HCT116 (cell line): ENCODE results near the gene LDB2. TPM values are rescaled to one million over a fixed set of nuclear protein-coding genes. Genes with fewer than 3 reads are reported as not detected.

Source experiments
- ATAC-seq: fragments of 200-7000 bp; cut with Tn5 transposase; 2 replicates; pipeline ENCODE4 v1.9.1; 2020; ENCODE audit warnings: mild to moderate bottlenecking, moderate library complexity
- BruUV-seq: library from RNA; stranded (reverse); fragments of 400-500 nt; replicated peaks from 2 replicates; lab custom pipeline; 2021; lab: Mats Ljungman, UMichigan
- CTCF ChIA-PET: fragments of 300-600 bp; sonication (Branson Sonifier 250); formaldehyde crosslinking; loops from one replicate; lab custom pipeline; 2021; ENCODE audit warnings: antibody characterized with exemption; lab: Charles Lee
- POLR2A ChIA-PET: fragments of 300-600, 350-600 bp; sonication (Branson Sonifier 250); formaldehyde crosslinking; loops from one replicate; lab custom pipeline; 2021; ENCODE audit warnings: antibody characterized with exemption; lab: Charles Lee
- RAD21 ChIA-PET, 2 experiments: fragments of 300-600 bp; sonication (Branson Sonifier 250); formaldehyde crosslinking; loops; one replicate each; lab custom pipeline; 2023; ENCODE audit warnings: low total read pairs in 2 of 2; ENCODE audit not compliant: uncharacterized antibody in 2 of 2, unreplicated experiment in 2 of 2, low non-redundant PET in 1 of 2; lab: Charles Lee
- DNase-seq: peaks from one replicate; pipeline ENCODE4 v3.0.0-alpha.2; 2010; ENCODE audit warnings: low read depth, low spot score
- H2AFZ ChIP-seq: fragments of 200-600 bp; shearing (Covaris generic), sonication (generic); 2 replicates; pipeline ENCODE4 v1.6.1; 2017; ENCODE audit warnings: low read depth, mixed run types, mixed read lengths, antibody characterized with exemption, low read length; ENCODE audit not compliant: poor library complexity, severe bottlenecking
- H3K27ac ChIP-seq: 2 replicates; pipeline ENCODE4 v1.5.1; 2012; ENCODE audit warnings: low read depth, low read length
- H3K27me3 ChIP-seq: fragments of 200-600 bp; sonication (generic); 2 replicates; pipeline ENCODE4 v1.6.1; 2016; ENCODE audit warnings: mixed run types, low read length, mixed read lengths; ENCODE audit not compliant: insufficient read depth
- H3K36me3 ChIP-seq, 2 experiments: fragments of 200-500 bp in 1 of 2; fragments of 200-600 bp in 1 of 2; sonication (Bioruptor generic) in 1 of 2; sonication (generic) in 1 of 2; 2 replicates each; pipeline versions ENCODE4 v1.5.1 to v1.6.1; 2014 to 2016; ENCODE audit warnings: low read length in 2 of 2, inconsistent platforms in 1 of 2, mixed read lengths in 1 of 2, mixed run types in 1 of 2; ENCODE audit not compliant: insufficient read depth in 2 of 2, control insufficient read depth in 1 of 2
- H3K4me1 ChIP-seq, 2 experiments: fragments of 200-600 bp in 1 of 2; sonication (generic) in 1 of 2; 2 replicates each; pipeline versions ENCODE4 v1.5.1 to v1.6.1; 2012 to 2017; ENCODE audit warnings: low read length in 2 of 2, inconsistent platforms in 1 of 2, mild to moderate bottlenecking in 1 of 2, mixed read lengths in 1 of 2, mixed run types in 1 of 2, moderate library complexity in 1 of 2; ENCODE audit not compliant: insufficient read depth in 2 of 2, control insufficient read depth in 1 of 2
- H3K4me2 ChIP-seq: fragments of 200-600 bp; sonication (generic); 2 replicates; pipeline ENCODE4 v1.6.1; 2017; ENCODE audit warnings: mixed run types, low read length, mixed read lengths
- H3K4me3 ChIP-seq, 2 experiments: fragments of 200-600 bp in 1 of 2; sonication (generic) in 1 of 2; replicated peaks in 1 of 2; 2 replicates each; pipeline ENCODE4 v1.5.1; 2011 to 2016; ENCODE audit warnings: low read length in 2 of 2, control low read depth in 1 of 2, low read depth in 1 of 2, mild to moderate bottlenecking in 1 of 2, mixed read lengths in 1 of 2, mixed run types in 1 of 2
- H3K79me2 ChIP-seq: fragments of 200-600 bp; sonication (generic); 2 replicates; pipeline ENCODE4 v1.6.1; 2017; ENCODE audit warnings: mild to moderate bottlenecking, mixed run types, low read length, moderate library complexity, mixed read lengths; ENCODE audit not compliant: insufficient read depth
- H3K9ac ChIP-seq: fragments of 200-600 bp; sonication (generic); 2 replicates; pipeline ENCODE4 v1.6.1; 2016; ENCODE audit warnings: low read length, mixed read lengths
- H3K9me2 ChIP-seq: fragments of 200-600 bp; sonication (generic), shearing (Covaris generic); 2 replicates; pipeline ENCODE4 v1.6.1; 2017; ENCODE audit warnings: mixed run types, mild to moderate bottlenecking, moderate library complexity; ENCODE audit not compliant: insufficient read depth
- H3K9me3 ChIP-seq, 2 experiments: fragments of 200-500 bp in 1 of 2; fragments of 200-600 bp in 1 of 2; sonication (Bioruptor generic) in 1 of 2; sonication (generic) in 1 of 2; 2 replicates each; pipeline ENCODE4 v1.6.1; 2014 to 2017; ENCODE audit warnings: low read length in 2 of 2, mixed read lengths in 2 of 2, inconsistent platforms in 1 of 2, low read depth in 1 of 2, mild to moderate bottlenecking in 1 of 2, mixed run types in 1 of 2, moderate library complexity in 1 of 2; ENCODE audit not compliant: control insufficient read depth in 1 of 2, insufficient read depth in 1 of 2
- H4K20me1 ChIP-seq: fragments of 200-600 bp; sonication (generic), shearing (Covaris generic); 2 replicates; pipeline ENCODE4 v1.6.1; 2017; ENCODE audit warnings: mixed run types, mild to moderate bottlenecking, moderate library complexity; ENCODE audit not compliant: insufficient read depth
- CBX3 ChIP-seq: IDR thresholded peaks from 2 replicates; pipeline ENCODE4 v1.6.1; 2012; ENCODE audit warnings: low read depth
- CEBPB ChIP-seq: IDR thresholded peaks from 2 replicates; pipeline ENCODE4 v1.6.1; 2012; ENCODE audit warnings: low read depth
- EGR1 ChIP-seq: IDR thresholded peaks from 2 replicates; pipeline ENCODE4 v1.6.1; 2012; ENCODE audit warnings: low read depth
- ELF1 ChIP-seq: IDR thresholded peaks from 2 replicates; pipeline ENCODE4 v1.6.1; 2012; ENCODE audit warnings: low read depth, borderline replicate concordance
- EZH2 ChIP-seq: fragments of 200-600 bp; sonication (generic); IDR thresholded peaks from 2 replicates; pipeline ENCODE4 v1.6.1; 2017; ENCODE audit warnings: antibody characterized with exemption, mixed run types
- FOSL1 ChIP-seq: IDR thresholded peaks from 2 replicates; pipeline ENCODE4 v1.6.1; 2012; ENCODE audit warnings: low read depth
- MAX ChIP-seq: IDR thresholded peaks from 2 replicates; pipeline ENCODE4 v1.6.1; 2012
- POLR2AphosphoS5 ChIP-seq: IDR thresholded peaks from 2 replicates; pipeline ENCODE4 v1.6.1; 2011; ENCODE audit warnings: mild to moderate bottlenecking, low read depth, low read length, moderate library complexity
- REST ChIP-seq: IDR thresholded peaks from 2 replicates; pipeline ENCODE4 v1.6.1; 2012; ENCODE audit warnings: low read depth
- SIN3A ChIP-seq: IDR thresholded peaks from 2 replicates; pipeline ENCODE4 v1.6.1; 2012; ENCODE audit warnings: low read depth
- SRF ChIP-seq: IDR thresholded peaks from 2 replicates; pipeline ENCODE4 v1.6.1; 2012; ENCODE audit warnings: low read depth
- TCF7L2 ChIP-seq: IDR thresholded peaks from 2 replicates; pipeline ENCODE4 v1.7.0; 2011; ENCODE audit warnings: borderline replicate concordance, inconsistent platforms; ENCODE audit not compliant: insufficient read depth, insufficient read length; ENCODE audit errors: extremely low read depth
- YY1 ChIP-seq: IDR thresholded peaks from 2 replicates; pipeline ENCODE4 v1.6.1; 2011; ENCODE audit warnings: low read length, low read depth, moderate library complexity, mild to moderate bottlenecking; ENCODE audit not compliant: insufficient replicate concordance; ENCODE audit errors: extremely low read depth
- ZFX ChIP-seq: fragments of 450-650 bp; IDR thresholded peaks from 2 replicates; pipeline ENCODE4 v1.6.1; 2017
- ZNF274 ChIP-seq: fragments of 200-500 bp; sonication (Bioruptor generic); IDR thresholded peaks from 2 replicates; pipeline ENCODE4 v1.6.1; 2014; ENCODE audit warnings: mild to moderate bottlenecking, low read depth, low read length, inconsistent platforms
- intact Hi-C: fragments of 100-400 bp; cut with micrococcal nuclease; formaldehyde crosslinking; loops from 2 replicates; pipeline ENCODE4 v1.10.0; 2022
- total RNA-seq: library from RNA; stranded (reverse); gene quantifications from one replicate; pipeline ENCODE4 v1.2.1, GENCODE V29; 2021; ENCODE audit not compliant: unreplicated experiment

Gene LDB2
- total RNA-seq, 1 experiment from 2014 or later = 0.12 TPM

GRCh38 chr4:16661813-16662212 lies 236.6 kb downstream of the LDB2 start (continued):
- no peak for TF ChIP-seq EGR1
- no peak for TF ChIP-seq EZH2

GRCh38 chr4:16660656-16661055 lies 237.8 kb downstream of the LDB2 start:
- H3K9me2 ChIP-seq = no peaks in the 10 kb centered on the region
- H3K9me3 ChIP-seq = no peaks in the 10 kb centered on the region
- no peaks in the 10 kb centered on the region for H4K20me1 ChIP-seq
- no peaks in the 10 kb centered on the region for H3K79me2 ChIP-seq
- RAD21 ChIA-PET = no interaction called here
- H3K4me1 ChIP-seq = no peaks in the 10 kb centered on the region
- no peak overlapping the region for H3K4me3 ChIP-seq
- CTCF ChIA-PET = no interaction called here
- TF ChIP-seq ZNF274 (no peak), FOSL1 (no peak), MAX (no peak), SIN3A (no peak), SRF (no peak), TCF7L2 (no peak), REST (no peak), YY1 (no peak), POLR2AphosphoS5 (no peak), CEBPB (no peak), ZFX (no peak), CBX3 (no peak), ELF1 (no peak)
- H3K4me2 ChIP-seq = no peak overlapping the region
- no TSS peak for BruUV-seq
- POLR2A ChIA-PET = no interaction called here
- no peak for DNase-seq
- intact Hi-C loops = no loop called here
- no peak overlapping the region for H3K9ac ChIP-seq
- H3K27ac ChIP-seq = no peak overlapping the region
- H2AFZ ChIP-seq = no peak overlapping the region
- no peaks in the 10 kb centered on the region for H3K36me3 ChIP-seq
- peaks cover 5% of the 10 kb centered on the region; the same call in 1 of the 2 replicates for H3K27me3 ChIP-seq
- no peak for ATAC-seq
